Measurements from ENCODE around the gene NRIP3. TPM values are rescaled to one million over a fixed set of nuclear protein-coding genes. Genes with fewer than 3 reads are reported as not detected.
"Not testable (repeated sequence)": the region's sequence is repeated elsewhere in the genome, so short reads cannot be mapped to it uniquely, and the experiment has no call there.

NRIP3 gene
- total RNA-seq, 1 donor from 2014 or later = not detected

DNA sequence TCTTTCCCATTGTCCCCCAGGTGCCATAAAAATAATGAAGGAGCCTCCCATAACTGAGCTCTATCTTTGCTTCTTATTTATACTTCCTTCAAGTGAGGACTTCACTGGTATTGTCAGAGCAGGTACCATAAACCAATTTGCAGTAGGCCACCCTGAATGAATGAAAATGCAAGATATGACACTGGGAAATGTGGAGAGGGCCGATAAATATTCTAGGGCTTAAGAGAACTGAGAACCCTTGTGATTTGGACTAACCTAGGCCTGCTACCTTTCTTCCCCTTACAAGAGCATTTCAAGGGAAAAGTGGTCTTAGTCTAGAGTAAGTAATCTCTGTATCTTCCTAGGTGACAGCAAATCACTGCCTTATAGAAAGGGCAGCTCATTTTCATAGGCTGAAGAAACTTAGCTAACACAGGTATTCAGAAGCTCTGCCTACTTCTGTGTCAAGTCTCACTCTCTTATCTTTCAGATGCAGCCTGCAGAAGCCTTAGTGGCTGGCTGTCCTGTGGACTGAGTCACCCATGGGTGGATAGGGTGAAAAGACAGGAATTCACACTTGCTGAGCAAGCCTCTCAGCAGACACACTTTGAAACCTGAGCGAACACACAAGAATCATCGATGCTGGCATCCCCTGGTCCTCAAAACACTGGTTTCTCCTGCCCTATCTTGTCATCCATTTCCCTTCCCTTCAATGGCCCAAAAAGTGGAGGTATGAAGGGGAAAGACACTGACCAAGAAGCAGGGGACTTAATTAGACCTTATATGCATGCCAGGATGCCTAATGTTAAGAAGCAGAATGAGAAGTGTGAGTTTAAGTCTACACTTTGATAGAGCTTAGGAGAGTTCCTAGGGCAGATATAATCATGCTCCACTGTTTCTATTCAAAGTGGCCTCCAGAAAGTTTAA, 15.2 kb downstream of the NRIP3 start:
- POLR2A ChIA-PET = no interaction called here
- Mint-ChIP-seq H3K9me3 (no peaks in the 10 kb centered on the region), H3K36me3 (ENCODE audit: low read depth) (no peaks in the 10 kb centered on the region), H3K4me1 (no peaks in the 10 kb centered on the region), H3K4me3 (no peak overlapping the region), H3K27me3 (peaks cover 10% of the 10 kb centered on the region), H3K27ac (no peak overlapping the region)
- TF ChIP-seq, protein P1, sequence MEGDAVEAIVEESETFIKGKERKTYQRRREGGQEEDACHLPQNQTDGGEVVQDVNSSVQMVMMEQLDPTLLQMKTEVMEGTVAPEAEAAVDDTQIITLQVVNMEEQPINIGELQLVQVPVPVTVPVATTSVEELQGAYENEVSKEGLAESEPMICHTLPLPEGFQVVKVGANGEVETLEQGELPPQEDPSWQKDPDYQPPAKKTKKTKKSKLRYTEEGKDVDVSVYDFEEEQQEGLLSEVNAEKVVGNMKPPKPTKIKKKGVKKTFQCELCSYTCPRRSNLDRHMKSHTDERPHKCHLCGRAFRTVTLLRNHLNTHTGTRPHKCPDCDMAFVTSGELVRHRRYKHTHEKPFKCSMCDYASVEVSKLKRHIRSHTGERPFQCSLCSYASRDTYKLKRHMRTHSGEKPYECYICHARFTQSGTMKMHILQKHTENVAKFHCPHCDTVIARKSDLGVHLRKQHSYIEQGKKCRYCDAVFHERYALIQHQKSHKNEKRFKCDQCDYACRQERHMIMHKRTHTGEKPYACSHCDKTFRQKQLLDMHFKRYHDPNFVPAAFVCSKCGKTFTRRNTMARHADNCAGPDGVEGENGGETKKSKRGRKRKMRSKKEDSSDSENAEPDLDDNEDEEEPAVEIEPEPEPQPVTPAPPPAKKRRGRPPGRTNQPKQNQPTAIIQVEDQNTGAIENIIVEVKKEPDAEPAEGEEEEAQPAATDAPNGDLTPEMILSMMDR (IDR thresholded peaks at IDR 0.05) = no peak
- no peak for DNase-seq
- no peak for ATAC-seq (ENCODE audit: low read depth)
- intact Hi-C loops (cut with micrococcal nuclease) = no loop called here
- CTCF ChIA-PET = no interaction called here

DNA sequence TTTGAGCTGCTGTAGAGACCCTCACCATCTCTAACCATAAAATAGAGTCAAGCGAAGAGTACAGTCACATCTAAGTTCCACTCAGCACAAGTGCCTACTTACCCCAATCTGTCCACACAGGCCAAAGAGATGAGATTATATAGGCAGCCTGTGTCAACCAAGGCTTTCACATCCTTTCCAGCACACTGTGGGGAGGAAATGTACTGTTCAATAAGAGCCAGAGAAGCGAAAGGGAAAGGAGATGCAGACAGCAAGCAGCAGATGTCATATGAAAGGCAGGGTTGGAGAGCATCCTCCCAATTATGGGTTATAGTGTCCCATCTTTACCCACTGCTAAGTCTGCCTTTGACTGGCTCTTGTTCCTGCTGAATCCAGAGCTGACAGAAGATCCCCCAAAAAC, 16.4 kb downstream of the NRIP3 start:
- POLR2A ChIA-PET = no interaction called here
- H3K4me3 Mint-ChIP-seq = no peak overlapping the region
- no peak for ATAC-seq (ENCODE audit: low read depth)

DNA sequence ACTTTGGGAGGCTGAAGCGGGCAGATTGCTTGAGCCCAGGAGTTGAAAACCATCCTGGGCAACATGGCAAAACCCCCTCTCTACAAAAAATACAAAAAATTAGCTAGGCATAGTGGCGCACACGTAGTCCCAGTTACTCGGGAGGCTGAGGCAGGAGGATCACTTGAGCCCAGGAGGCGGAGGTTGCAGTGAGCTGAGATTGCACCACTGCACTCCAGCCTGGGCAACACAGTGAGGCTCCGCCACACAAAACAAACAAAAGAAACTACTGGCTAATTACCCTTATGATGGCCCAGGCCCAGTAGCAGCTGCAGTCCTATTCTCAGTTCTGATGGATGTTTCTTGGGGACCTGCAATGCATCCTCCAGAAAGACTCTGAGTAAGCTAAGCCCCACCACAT, 17.0 kb downstream of the NRIP3 start:
- H3K27ac Mint-ChIP-seq; DNase-seq; H3K4me1 Mint-ChIP-seq; ATAC-seq (ENCODE audit: low read depth); intact Hi-C loops (cut with micrococcal nuclease); H3K4me3 Mint-ChIP-seq; H3K27me3 Mint-ChIP-seq; CTCF ChIA-PET; H3K9me3 Mint-ChIP-seq; H3K36me3 Mint-ChIP-seq (ENCODE audit: low read depth); POLR2A ChIA-PET: not testable (repeated sequence)

More for the DNA sequence above, 16.4 kb downstream of the NRIP3 start:
- Mint-ChIP-seq H3K4me1 (no peaks in the 10 kb centered on the region), H3K27ac (no peak overlapping the region), H3K36me3 (ENCODE audit: low read depth) (no peaks in the 10 kb centered on the region), H3K27me3 (peaks cover 10% of the 10 kb centered on the region), H3K9me3 (no peaks in the 10 kb centered on the region)
- intact Hi-C loops (cut with micrococcal nuclease) = no loop called here
- no peak for DNase-seq
- CTCF ChIA-PET = no interaction called here
- TF ChIP-seq, protein P1 (IDR thresholded peaks at IDR 0.05) = no peak

DNA sequence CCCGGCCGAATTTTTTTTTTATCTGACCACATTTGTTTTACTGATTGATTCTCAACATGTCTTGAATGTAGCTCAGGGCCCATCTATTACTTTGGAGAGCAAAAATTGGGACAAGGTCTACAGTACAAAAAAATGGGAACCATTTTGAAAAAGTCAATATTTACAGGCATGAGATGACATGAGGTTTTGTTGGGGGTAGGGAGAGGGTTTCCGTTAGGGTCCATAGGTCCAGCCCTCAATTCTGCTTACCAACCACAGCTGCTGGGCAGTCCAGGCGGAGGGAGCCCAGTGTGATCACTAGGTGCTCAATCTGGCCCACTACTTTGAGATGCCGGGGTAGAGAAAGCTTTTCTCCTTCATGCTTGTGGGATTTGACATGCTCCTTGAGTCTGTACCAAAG, 18.3 kb downstream of the NRIP3 start:
- intact Hi-C loops (cut with micrococcal nuclease) = no loop called here
- TF ChIP-seq, protein P1 (IDR thresholded peaks at IDR 0.05) = no peak
- Mint-ChIP-seq H3K27ac (no peak overlapping the region), H3K36me3 (ENCODE audit: low read depth) (no peaks in the 10 kb centered on the region), H3K4me1 (no peaks in the 10 kb centered on the region), H3K9me3 (no peaks in the 10 kb centered on the region), H3K4me3 (no peak overlapping the region), H3K27me3 (peaks cover 8% of the 10 kb centered on the region)
- no peak for DNase-seq
- ChIA-PET POLR2A (no interaction called here), CTCF (no interaction called here)
- no peak for ATAC-seq (ENCODE audit: low read depth)

DNA sequence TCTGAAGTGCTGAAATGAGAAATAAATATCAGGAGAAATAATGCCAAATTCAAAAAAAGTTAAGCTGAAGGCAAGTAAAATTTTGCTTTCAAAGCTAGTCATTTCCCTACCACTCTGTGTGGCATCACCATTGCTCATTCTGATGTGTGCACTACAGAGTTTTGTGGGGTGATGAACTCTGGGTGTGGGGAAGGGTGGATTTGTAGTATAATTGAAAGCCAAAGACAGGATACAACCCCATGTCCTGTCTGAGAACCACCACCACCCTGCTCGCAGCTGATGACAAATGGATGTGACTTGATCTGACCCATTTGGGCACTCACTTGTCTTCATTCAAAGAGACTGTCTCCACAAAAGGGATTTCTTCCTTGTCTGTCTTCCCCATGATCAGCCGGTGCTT, 20.2 kb downstream of the NRIP3 start:
- ChIA-PET CTCF (no interaction called here), POLR2A (no interaction called here)
- no peaks in the 10 kb centered on the region for H3K36me3 Mint-ChIP-seq (ENCODE audit: low read depth)
- H3K4me3 Mint-ChIP-seq = no peak overlapping the region
- no peaks in the 10 kb centered on the region for H3K9me3 Mint-ChIP-seq
- no peak overlapping the region for H3K27ac Mint-ChIP-seq
- intact Hi-C loops (cut with micrococcal nuclease) = no loop called here
- no peaks in the 10 kb centered on the region for H3K4me1 Mint-ChIP-seq
- TF ChIP-seq, protein P1 (IDR thresholded peaks at IDR 0.05) = no peak
- DNase-seq (no peak), ATAC-seq (ENCODE audit: low read depth) (no peak)
- peaks cover 2% of the 10 kb centered on the region for H3K27me3 Mint-ChIP-seq
